Mesendoderm (in vitro differentiated cells): ENCODE measurements around the gene NREP.

Experiments
- DNase-seq: peaks from one replicate; pipeline ENCODE4 v3.0.0; 2013
- H2AK5ac ChIP-seq: 2 replicates; pipeline ENCODE4 v1.6.1; 2013; ENCODE audit warnings: low read length, inconsistent platforms
- H2BK120ac ChIP-seq: 2 replicates; pipeline ENCODE4 v1.6.1; 2013; ENCODE audit warnings: low read depth, mild to moderate bottlenecking, low read length, moderate library complexity, mixed read lengths
- H2BK15ac ChIP-seq: replicated peaks from 2 replicates; pipeline ENCODE4 v1.6.1; 2013; ENCODE audit warnings: low read depth, mild to moderate bottlenecking, moderate library complexity
- H2BK5ac ChIP-seq: 2 replicates; pipeline ENCODE4 v1.6.1; 2013; ENCODE audit warnings: low read length, inconsistent platforms
- H3K18ac ChIP-seq: 2 replicates; pipeline ENCODE4 v1.6.1; 2013; ENCODE audit warnings: mild to moderate bottlenecking, low read length, mixed read lengths
- H3K23ac ChIP-seq: one replicate; pipeline ENCODE4 v1.6.1; 2013; ENCODE audit warnings: low read length
- H3K27ac ChIP-seq: 2 replicates; pipeline ENCODE4 v1.5.1; 2013; ENCODE audit warnings: low read depth, mild to moderate bottlenecking, inconsistent platforms, low read length, moderate library complexity
- H3K27me3 ChIP-seq: 2 replicates; pipeline ENCODE4 v1.6.1; 2013; ENCODE audit warnings: low read length, control low read depth, mild to moderate bottlenecking, inconsistent platforms; ENCODE audit not compliant: insufficient read depth, poor library complexity
- H3K36me3 ChIP-seq: 2 replicates; pipeline ENCODE4 v1.6.1; 2013; ENCODE audit warnings: low read length, inconsistent platforms; ENCODE audit not compliant: control insufficient read depth, insufficient read depth
- H3K4ac ChIP-seq: one replicate; pipeline ENCODE4 v1.6.1; 2013; ENCODE audit warnings: low read depth, mild to moderate bottlenecking, low read length, moderate library complexity
- H3K4me1 ChIP-seq: 2 replicates; pipeline ENCODE4 v1.6.1; 2013; ENCODE audit warnings: low read depth, low read length, inconsistent platforms; ENCODE audit not compliant: control insufficient read depth
- H3K4me2 ChIP-seq: 2 replicates; pipeline ENCODE4 v1.6.1; 2013; ENCODE audit warnings: low read length
- H3K4me3 ChIP-seq: 2 replicates; pipeline ENCODE4 v1.5.1; 2013; ENCODE audit warnings: mild to moderate bottlenecking, low read length
- H3K56ac ChIP-seq: one replicate; pipeline ENCODE4 v1.6.1; 2013; ENCODE audit warnings: low read length
- H3K79me1 ChIP-seq: 2 replicates; pipeline ENCODE4 v1.6.1; 2013; ENCODE audit warnings: low read length, inconsistent platforms
- H3K79me2 ChIP-seq: 2 replicates; pipeline ENCODE4 v1.6.1; 2013; ENCODE audit warnings: mild to moderate bottlenecking, low read length; ENCODE audit not compliant: control insufficient read depth, insufficient read depth
- H3K9ac ChIP-seq: 2 replicates; pipeline ENCODE4 v1.6.1; 2013; ENCODE audit warnings: low read length, inconsistent platforms
- H4K5ac ChIP-seq: one replicate; pipeline ENCODE4 v1.6.1; 2013; ENCODE audit warnings: low read length
- H4K8ac ChIP-seq: one replicate; pipeline ENCODE4 v1.6.1; 2013; ENCODE audit warnings: low read depth, mild to moderate bottlenecking, control low read depth, low read length, moderate library complexity
- WGBS: extraction: QIAGEN DNeasy Blood & Tissue Kit; methylation state at CpG from one replicate; pipeline ENCODE4 v1.1.7; 2013; ENCODE audit warnings: low lambda C conversion rate, missing lambda C conversion rate; ENCODE audit not compliant: insufficient coverage; ENCODE audit errors: extremely low coverage; 5-methylcytosine and 5-hydroxymethylcytosine counted together

Gene NREP

GRCh38 chr5:111699324-111699723 is 57.7 kb downstream of the NREP start:
- Histone ChIP-seq H3K4me2 (no peak overlapping the region), H2BK15ac (no peak overlapping the region), H3K9ac (no peak overlapping the region), H4K8ac (no peak overlapping the region), H3K79me1 (no peaks in the 10 kb centered on the region), H3K23ac (no peak overlapping the region), H3K4me1 (no peaks in the 10 kb centered on the region), H3K27me3 (no peaks in the 10 kb centered on the region), H3K56ac (no peak overlapping the region), H3K79me2 (no peaks in the 10 kb centered on the region), H2BK5ac (no peak overlapping the region), H3K4me3 (no peak overlapping the region), H2BK120ac (no peak overlapping the region), H3K4ac (no peak overlapping the region), H2AK5ac (no peak overlapping the region), H3K18ac (no peak overlapping the region), H4K5ac (no peak overlapping the region), H3K36me3 (no peaks in the 10 kb centered on the region), H3K27ac (no peak overlapping the region)
- no CpG with 5 or more reads among the region's 1 CpG for WGBS
- no peak for DNase-seq

DNA sequence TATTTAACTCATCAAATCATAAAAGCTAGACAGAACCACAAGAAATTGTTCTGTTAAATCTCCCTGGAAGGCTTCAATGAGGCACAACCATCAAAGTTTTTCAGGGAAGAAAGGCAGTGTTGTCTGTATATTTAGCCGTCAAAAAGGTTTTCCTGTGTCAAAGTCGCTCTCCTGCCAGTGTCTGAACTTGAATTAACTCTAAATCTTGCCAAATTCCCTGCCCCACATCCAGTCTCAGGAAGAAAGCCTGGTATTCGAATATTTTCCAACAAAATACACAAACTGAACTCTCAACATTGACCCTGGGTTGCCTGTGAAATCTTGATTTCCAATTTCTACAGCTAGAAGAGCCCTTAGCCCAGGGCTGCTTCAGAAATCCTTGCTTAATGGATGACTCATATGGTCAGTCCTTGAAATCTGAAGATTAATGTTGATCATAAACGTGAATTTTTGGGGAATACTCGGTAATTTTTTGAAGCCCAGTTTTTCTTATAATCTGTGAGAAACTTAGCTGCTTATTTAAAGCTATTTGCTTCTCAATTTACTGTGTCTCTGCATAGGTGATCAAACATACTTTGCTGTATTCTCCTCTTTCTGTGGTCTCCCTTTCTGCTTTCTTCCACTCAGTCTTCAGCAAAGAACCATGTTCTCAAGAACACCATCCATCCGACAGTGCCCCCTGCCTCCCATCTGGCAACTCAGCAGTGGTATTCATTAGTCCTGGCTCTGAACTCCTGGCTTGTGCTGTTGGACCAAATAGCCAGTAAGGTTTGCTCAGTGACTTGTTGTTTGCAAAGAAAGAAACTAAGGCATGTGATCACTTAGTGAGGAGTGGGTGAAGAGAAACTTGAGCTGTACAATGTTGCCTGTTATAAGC is 58.9 kb downstream of the NREP start:
- peak; percentile 80 for DNase-seq
- Histone ChIP-seq H3K4me1 (no peaks in the 10 kb centered on the region), H2BK5ac (no peak overlapping the region), H3K4me2 (no peak overlapping the region), H3K23ac (no peak overlapping the region), H4K8ac (no peak overlapping the region), H3K4me3 (no peak overlapping the region), H4K5ac (no peak overlapping the region), H2BK120ac (no peak overlapping the region), H3K4ac (no peak overlapping the region), H3K27ac (no peak overlapping the region), H3K36me3 (no peaks in the 10 kb centered on the region), H2AK5ac (no peak overlapping the region), H3K9ac (no peak overlapping the region), H3K79me1 (no peaks in the 10 kb centered on the region), H2BK15ac (peak overlapping the region; percentile 89), H3K56ac (no peak overlapping the region), H3K27me3 (no peaks in the 10 kb centered on the region), H3K79me2 (no peaks in the 10 kb centered on the region), H3K18ac (no peak overlapping the region)
- no CpG with 5 or more reads among the region's 6 CpGs for WGBS

GRCh38 chr5:111697215-111697614 is 59.8 kb downstream of the NREP start:
- no peak overlapping the region for H3K4ac ChIP-seq
- H2AK5ac ChIP-seq = no peak overlapping the region
- no peak overlapping the region for H3K18ac ChIP-seq
- no peak overlapping the region for H2BK5ac ChIP-seq
- H3K4me2 ChIP-seq = no peak overlapping the region
- H3K9ac ChIP-seq = no peak overlapping the region
- no peaks in the 10 kb centered on the region for H3K79me2 ChIP-seq
- H3K56ac ChIP-seq = no peak overlapping the region
- no peak overlapping the region for H4K5ac ChIP-seq
- H2BK15ac ChIP-seq = peak overlapping the region; percentile 23
- H4K8ac ChIP-seq = no peak overlapping the region
- H3K4me3 ChIP-seq = no peak overlapping the region
- H2BK120ac ChIP-seq = no peak overlapping the region
- no peak overlapping the region for H3K23ac ChIP-seq
- no peaks in the 10 kb centered on the region for H3K36me3 ChIP-seq
- H3K79me1 ChIP-seq = no peaks in the 10 kb centered on the region
- WGBS = no CpG with 5 or more reads among the region's 6 CpGs
- no peaks in the 10 kb centered on the region for H3K27me3 ChIP-seq
- DNase-seq = no peak
- no peak overlapping the region for H3K27ac ChIP-seq
- no peaks in the 10 kb centered on the region for H3K4me1 ChIP-seq

- no peaks in the 10 kb centered on the region for H3K27me3 ChIP-seq
- H2BK5ac ChIP-seq = no peak overlapping the region
- no peak overlapping the region for H3K4me2 ChIP-seq
- H3K79me2 ChIP-seq = no peaks in the 10 kb centered on the region
- no peak overlapping the region for H3K9ac ChIP-seq
- H2AK5ac ChIP-seq = no peak overlapping the region
- no peak overlapping the region for H3K4ac ChIP-seq
- H3K79me1 ChIP-seq = no peaks in the 10 kb centered on the region
- no peak overlapping the region for H3K23ac ChIP-seq
- H3K4me3 ChIP-seq = no peak overlapping the region
- no peak overlapping the region for H4K5ac ChIP-seq
- no CpG with 5 or more reads among the region's 1 CpG for WGBS
- no peak overlapping the region for H2BK120ac ChIP-seq
- DNase-seq = no peak
- H3K56ac ChIP-seq = no peak overlapping the region
- H3K18ac ChIP-seq = no peak overlapping the region
- H3K4me1 ChIP-seq = no peaks in the 10 kb centered on the region
- H2BK15ac ChIP-seq = no peak overlapping the region
- no peak overlapping the region for H4K8ac ChIP-seq
- H3K27ac ChIP-seq = no peak overlapping the region
- no peaks in the 10 kb centered on the region for H3K36me3 ChIP-seq
Measured at GRCh38 chr5:111695991-111696390, 61.0 kb downstream of the NREP start.

DNA sequence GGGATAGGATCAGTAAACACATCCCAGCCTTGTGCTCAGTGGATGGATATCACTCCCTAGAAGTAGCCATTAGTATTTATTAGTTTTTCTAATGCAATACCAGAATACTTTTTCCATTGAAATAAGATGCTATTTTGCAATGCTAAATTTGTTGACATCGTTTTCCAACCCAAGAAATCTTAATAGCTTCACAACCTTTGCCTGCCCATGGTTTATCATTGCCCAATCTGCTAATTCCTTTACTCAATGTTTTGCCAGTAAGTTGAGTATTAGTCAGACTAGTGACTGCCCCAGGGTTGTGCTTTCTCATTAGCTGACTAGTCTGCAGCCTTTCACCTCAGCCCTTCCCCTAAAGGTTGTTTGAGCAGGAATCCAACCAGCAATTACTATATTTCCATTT is 62.9 kb downstream of the NREP start:
- Histone ChIP-seq H3K4me3 (no peak overlapping the region), H3K4me2 (no peak overlapping the region), H2AK5ac (no peak overlapping the region), H3K4me1 (no peaks in the 10 kb centered on the region), H3K56ac (no peak overlapping the region), H3K18ac (no peak overlapping the region), H2BK120ac (no peak overlapping the region), H2BK15ac (no peak overlapping the region), H3K9ac (no peak overlapping the region), H4K5ac (no peak overlapping the region), H4K8ac (no peak overlapping the region), H2BK5ac (no peak overlapping the region), H3K27ac (no peak overlapping the region), H3K4ac (no peak overlapping the region), H3K27me3 (no peaks in the 10 kb centered on the region), H3K23ac (no peak overlapping the region), H3K79me2 (no peaks in the 10 kb centered on the region), H3K79me1 (no peaks in the 10 kb centered on the region), H3K36me3 (no peaks in the 10 kb centered on the region)
- no CpG with 5 or more reads among the region's 1 CpG for WGBS
- no peak for DNase-seq

GRCh38 chr5:111691914-111692313 is 65.1 kb downstream of the NREP start:
- Histone ChIP-seq H2BK5ac (no peak overlapping the region), H3K23ac (no peak overlapping the region), H3K4ac (no peak overlapping the region), H3K18ac (no peak overlapping the region), H3K79me1 (no peaks in the 10 kb centered on the region), H3K27ac (no peak overlapping the region), H3K79me2 (no peaks in the 10 kb centered on the region), H2AK5ac (no peak overlapping the region), H3K4me3 (no peak overlapping the region), H2BK15ac (no peak overlapping the region), H4K5ac (no peak overlapping the region), H2BK120ac (no peak overlapping the region), H4K8ac (no peak overlapping the region), H3K36me3 (no peaks in the 10 kb centered on the region), H3K4me1 (no peaks in the 10 kb centered on the region), H3K56ac (no peak overlapping the region), H3K4me2 (no peak overlapping the region), H3K27me3 (no peaks in the 10 kb centered on the region), H3K9ac (no peak overlapping the region)
- WGBS = no CpG with 5 or more reads among the region's 2 CpGs
- no peak for DNase-seq
